Stimulated activated CD8-positive, alpha-beta memory T cell treated with anti-CD3 and anti-CD28 coated beads, Interleukin-15, amount 100 ng/mL, for 4 hours (primary cell): ENCODE measurements around the gene MMS22L.

Experiments used
- DNase-seq, 2 donors: peaks; one replicate each; pipeline ENCODE4 v3.0.0-alpha.2; 2020; ENCODE audit warnings: low read depth in 2 of 2

MMS22L gene

DNA sequence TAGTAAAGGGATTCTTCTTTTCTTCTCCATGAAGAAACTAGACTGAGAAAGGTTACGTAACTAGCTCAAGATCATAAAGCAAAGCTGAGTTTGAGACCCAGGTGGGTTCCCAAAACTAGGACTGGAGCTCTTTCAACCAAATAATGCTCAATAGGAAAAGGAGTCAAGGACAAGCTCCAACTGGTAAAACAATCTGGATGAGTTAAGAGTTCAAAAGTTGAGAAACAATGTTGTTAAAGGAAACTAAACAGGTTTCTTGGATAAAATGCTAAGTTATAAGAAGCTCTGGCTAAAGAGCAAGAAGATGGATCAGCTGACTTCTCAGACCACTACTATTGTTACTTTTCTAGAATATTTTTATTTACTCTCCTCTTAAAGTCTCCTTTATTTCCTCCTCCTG lies 137.3 kb downstream of the MMS22L start:
- no peak for DNase-seq

GRCh38 chr6:97141756-97142155 lies 141.3 kb downstream of the MMS22L start:
- no peak for DNase-seq

- DNase-seq = no peak
These were observed 144.4 kb downstream of the MMS22L start for GRCh38 chr6:97138581-97138980.

GRCh38 chr6:97136626-97137358 lies 146.2 kb downstream of the MMS22L start:
- no peak for DNase-seq

DNA sequence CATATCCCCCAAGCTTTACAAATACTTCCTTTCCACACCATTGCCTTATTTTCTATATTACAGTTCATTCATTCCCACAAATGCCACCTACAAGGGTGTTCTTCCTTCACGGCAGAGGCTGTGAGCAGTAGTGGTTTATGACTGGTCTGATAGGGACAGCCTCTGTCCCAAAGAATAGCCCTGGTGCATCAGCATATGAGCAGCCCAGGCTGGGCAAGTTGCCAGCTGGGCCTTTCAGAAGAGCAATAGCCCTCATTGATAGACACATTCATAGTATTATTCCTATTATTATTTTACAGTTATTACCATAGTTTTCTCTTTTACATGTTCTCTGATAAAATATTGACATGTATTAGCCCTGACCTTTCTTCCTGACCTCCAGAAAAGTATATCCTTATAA lies 149.9 kb downstream of the MMS22L start:
- no peak for DNase-seq

DNA sequence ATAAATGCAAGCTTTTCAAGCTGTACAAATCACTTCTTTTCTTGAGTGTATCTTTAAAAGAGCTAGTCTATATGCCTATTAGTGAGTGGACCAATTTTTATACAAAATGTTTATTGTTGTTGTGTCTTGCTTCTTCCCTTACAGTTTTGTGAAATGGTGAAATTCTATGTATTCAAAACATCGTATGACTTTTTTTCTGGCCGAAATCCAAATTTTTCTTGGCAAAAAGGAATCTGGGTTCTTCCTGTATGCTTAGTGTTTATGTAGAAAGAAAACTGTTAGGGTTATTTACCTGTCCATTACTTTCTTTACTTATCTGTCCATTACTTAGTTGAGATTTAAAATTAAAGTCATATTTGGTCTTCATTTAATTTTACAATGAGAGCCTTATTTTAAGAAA lies 153.9 kb downstream of the MMS22L start:
- DNase-seq = no peak

- no peak for DNase-seq
These were observed 154.5 kb downstream of the MMS22L start for GRCh38 chr6:97128507-97128906.

GRCh38 chr6:97123652-97124051 lies 159.4 kb downstream of the MMS22L start:
- no peak for DNase-seq

- no peak for DNase-seq
These were observed 159.9 kb downstream of the MMS22L start for GRCh38 chr6:97123112-97123511.

- no peak for DNase-seq
These were observed 162.5 kb downstream of the MMS22L start for GRCh38 chr6:97120511-97120910.

DNA sequence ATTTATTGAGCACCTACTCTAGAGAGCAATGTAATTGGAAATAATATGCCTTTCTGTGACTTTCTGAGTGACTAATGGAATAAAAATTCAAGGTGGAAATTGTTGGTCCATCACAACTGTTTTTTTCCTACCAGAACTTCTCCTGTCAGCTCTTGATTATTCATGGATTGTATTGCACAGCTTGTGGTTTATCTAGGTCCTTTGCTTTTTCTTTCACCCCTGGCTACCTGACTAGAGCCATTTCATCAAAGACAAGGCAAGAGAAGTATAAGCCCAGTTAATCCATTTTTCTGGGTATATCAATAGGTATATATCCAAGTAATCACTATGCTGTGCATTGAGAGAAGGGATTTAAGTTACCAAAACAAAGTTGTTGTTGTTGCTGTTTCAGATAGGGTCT lies 168.4 kb downstream of the MMS22L start:
- DNase-seq = no peak

GRCh38 chr6:97113170-97113569 lies 169.8 kb downstream of the MMS22L start:
- no peak for DNase-seq

GRCh38 chr6:97111243-97111642 lies 171.8 kb downstream of the MMS22L start:
- DNase-seq = no peak

DNA sequence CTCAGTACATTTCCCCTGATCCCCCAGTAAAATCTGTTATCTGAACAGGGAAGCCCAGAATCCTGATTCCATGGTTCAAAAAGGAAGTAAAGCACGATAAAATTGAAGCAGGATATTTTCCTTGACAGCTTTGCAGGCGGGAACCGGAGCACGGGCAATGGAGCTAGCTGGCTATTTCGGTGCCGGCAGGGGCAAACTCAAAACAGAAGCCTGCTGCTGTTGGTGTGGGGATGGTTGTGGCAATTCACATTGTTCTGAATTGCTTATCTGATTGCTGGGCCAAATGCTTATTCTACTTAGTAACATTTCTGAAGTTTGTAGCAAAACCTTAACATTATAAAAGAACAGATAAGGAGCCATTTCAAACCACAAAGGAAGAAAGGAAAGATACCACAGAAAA lies 172.4 kb downstream of the MMS22L start:
- no peak for DNase-seq

GRCh38 chr6:97110149-97110548 lies 172.9 kb downstream of the MMS22L start:
- no peak for DNase-seq

DNA sequence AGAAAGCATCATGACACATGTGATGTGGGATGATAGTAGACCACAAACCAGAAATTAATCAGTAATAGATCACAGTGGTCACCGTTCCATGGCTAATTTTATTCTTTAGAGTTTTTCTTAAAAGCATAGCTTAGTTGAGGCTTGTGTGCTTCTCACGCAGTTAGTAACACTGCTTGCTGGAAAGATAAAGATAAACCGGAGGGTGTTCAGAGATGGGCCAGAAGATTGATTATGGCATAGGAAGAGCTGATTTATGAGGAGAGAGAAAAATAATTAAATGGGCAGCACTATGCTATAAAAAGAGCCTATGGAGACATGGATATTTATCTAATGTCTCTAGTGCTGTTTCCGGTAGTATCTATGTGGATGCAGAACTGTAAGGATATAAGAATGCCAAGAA lies 173.6 kb downstream of the MMS22L start:
- DNase-seq = no peak

GRCh38 chr6:97102145-97102790 lies 180.7 kb downstream of the MMS22L start:
- DNase-seq = no peak

DNA sequence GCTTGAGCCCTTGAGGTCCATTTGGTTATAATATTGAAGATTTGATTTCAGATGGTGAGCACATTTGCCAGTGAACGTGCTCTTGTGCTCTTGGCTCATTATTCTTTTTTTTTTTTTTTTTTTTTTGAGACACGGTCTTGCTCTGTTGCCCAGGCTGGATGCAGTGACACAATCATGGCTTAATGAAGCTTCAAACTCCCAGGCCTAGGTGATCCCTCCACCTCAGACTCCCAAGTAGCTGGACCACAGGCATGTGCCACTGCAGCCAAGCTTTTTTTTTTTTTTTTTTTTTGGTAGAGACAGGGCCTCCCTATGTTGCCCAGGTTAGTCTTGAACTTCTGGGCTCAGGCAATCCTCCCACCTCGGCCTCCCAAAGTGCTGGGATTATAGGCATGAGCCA lies 182.3 kb downstream of the MMS22L start:
- no peak for DNase-seq

- DNase-seq = no peak
These were observed 185.7 kb downstream of the MMS22L start for GRCh38 chr6:97097068-97098047.

- DNase-seq = no peak
These were observed 187.6 kb downstream of the MMS22L start for GRCh38 chr6:97095311-97095850.

DNA sequence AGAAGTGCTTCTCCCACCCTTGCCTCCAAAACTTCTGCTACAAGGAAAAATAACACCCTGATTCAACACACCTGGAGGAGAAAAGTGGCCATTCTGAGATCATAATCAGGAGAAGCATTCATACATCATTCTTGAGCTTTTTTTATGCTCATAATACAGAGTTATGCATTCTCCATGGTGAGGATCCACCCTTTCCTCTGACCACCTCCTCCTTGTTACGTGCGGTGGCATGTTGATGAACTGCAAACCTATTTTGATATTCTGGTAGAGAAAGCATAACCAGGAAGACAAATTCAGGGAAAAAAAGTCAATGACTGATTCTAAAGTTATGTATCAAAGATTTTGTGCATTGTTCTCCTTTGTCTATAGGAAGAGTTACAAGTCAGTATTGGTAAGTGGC lies 188.6 kb downstream of the MMS22L start:
- DNase-seq = no peak

- DNase-seq = no peak
These were observed 190.2 kb downstream of the MMS22L start for GRCh38 chr6:97092673-97093305.
